Lower lobe of right lung (tissue), 2 donors: ENCODE results near the gene RPN2. TPM values are rescaled to one million over a fixed set of nuclear protein-coding genes. Genes with fewer than 3 reads are reported as not detected.

Experiments
- ATAC-seq, 2 donors: fragments of 200-7000 bp; cut with Tn5 transposase; one replicate each; pipeline ENCODE4 v1.9.1; 2020 to 2022; ENCODE audit warnings: mild to moderate bottlenecking in 2 of 2, moderate library complexity in 2 of 2
- DNase-seq: peaks from one replicate; pipeline ENCODE4 v3.0.0-alpha.2; 2020
- H3K27ac ChIP-seq: fragments of 200-600 bp; one replicate; pipeline ENCODE4 v1.8.0; 2022
- H3K27me3 ChIP-seq: fragments of 200-600 bp; one replicate; pipeline ENCODE4 v1.8.0; 2022; ENCODE audit warnings: low read depth
- H3K36me3 ChIP-seq: fragments of 200-600 bp; one replicate; pipeline ENCODE4 v1.8.0; 2022; ENCODE audit warnings: mild to moderate bottlenecking
- H3K4me1 ChIP-seq: fragments of 200-600 bp; one replicate; pipeline ENCODE4 v1.8.0; 2022
- H3K4me3 ChIP-seq: fragments of 200-600 bp; one replicate; pipeline ENCODE4 v1.8.0; 2022; ENCODE audit warnings: mild to moderate bottlenecking
- H3K9me3 ChIP-seq: fragments of 200-600 bp; one replicate; pipeline ENCODE4 v1.8.0; 2022
- intact Hi-C: fragments of 100-400 bp; cut with DNase I; formaldehyde crosslinking; loops from one replicate; pipeline ENCODE4 v1.11.0; 2022
- total RNA-seq: library from RNA; stranded (reverse); fragmentation: NEBNext Ultra II Directional; extraction: Animal tissue kit (Norgen Biotek cat#: 25700); gene quantifications from one replicate; pipeline ENCODE4 v1.2.1, GENCODE V29; 2021
- TF ChIP-seq, protein P1 (sequence below): fragments of 200-600 bp; IDR thresholded peaks from one replicate; pipeline ENCODE4 v1.8.0; 2022; ENCODE audit warnings: antibody characterized with exemption, mild to moderate bottlenecking
- donor health status: DM: no; HTN: yes; CAD: no; lungs with severe emphysema.

Gene RPN2
- total RNA-seq, 1 donor from 2014 or later: 160 TPM

DNA sequence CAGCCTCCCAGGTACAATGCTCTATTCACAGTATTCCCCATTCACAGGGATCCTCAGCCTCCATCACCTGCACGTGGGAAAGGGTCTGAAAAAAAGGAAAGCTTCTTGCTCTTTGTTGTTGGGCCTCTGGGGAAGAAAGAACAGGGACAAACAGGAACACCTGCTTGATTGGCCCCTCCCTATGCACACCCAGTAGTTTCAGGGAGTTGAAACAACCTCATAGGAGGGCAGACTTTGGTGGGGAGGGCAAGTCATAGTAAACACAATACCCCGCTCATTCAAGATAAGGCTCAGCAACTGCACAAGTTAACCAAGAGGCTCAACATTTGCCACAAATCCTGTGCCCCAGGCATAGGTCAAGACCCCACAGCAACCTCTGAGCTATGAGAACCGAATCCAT, 80.7 kb downstream of the RPN2 start:
- H3K36me3 ChIP-seq: no peaks in the 10 kb centered on the region
- H3K9me3 ChIP-seq: no peaks in the 10 kb centered on the region
- intact Hi-C loops: loop anchor here (10.0 kb wide), 1 partner anchor 125 kb away; no protein-coding TSS in a partner anchor
- no peak overlapping the region for H3K27ac ChIP-seq
- peaks cover 6% of the 10 kb centered on the region for H3K27me3 ChIP-seq
- TF ChIP-seq, protein P1, sequence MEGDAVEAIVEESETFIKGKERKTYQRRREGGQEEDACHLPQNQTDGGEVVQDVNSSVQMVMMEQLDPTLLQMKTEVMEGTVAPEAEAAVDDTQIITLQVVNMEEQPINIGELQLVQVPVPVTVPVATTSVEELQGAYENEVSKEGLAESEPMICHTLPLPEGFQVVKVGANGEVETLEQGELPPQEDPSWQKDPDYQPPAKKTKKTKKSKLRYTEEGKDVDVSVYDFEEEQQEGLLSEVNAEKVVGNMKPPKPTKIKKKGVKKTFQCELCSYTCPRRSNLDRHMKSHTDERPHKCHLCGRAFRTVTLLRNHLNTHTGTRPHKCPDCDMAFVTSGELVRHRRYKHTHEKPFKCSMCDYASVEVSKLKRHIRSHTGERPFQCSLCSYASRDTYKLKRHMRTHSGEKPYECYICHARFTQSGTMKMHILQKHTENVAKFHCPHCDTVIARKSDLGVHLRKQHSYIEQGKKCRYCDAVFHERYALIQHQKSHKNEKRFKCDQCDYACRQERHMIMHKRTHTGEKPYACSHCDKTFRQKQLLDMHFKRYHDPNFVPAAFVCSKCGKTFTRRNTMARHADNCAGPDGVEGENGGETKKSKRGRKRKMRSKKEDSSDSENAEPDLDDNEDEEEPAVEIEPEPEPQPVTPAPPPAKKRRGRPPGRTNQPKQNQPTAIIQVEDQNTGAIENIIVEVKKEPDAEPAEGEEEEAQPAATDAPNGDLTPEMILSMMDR: no peak
- ATAC-seq (no peak), DNase-seq (no peak)
- no peak overlapping the region for H3K4me3 ChIP-seq
- no peaks in the 10 kb centered on the region for H3K4me1 ChIP-seq

DNA sequence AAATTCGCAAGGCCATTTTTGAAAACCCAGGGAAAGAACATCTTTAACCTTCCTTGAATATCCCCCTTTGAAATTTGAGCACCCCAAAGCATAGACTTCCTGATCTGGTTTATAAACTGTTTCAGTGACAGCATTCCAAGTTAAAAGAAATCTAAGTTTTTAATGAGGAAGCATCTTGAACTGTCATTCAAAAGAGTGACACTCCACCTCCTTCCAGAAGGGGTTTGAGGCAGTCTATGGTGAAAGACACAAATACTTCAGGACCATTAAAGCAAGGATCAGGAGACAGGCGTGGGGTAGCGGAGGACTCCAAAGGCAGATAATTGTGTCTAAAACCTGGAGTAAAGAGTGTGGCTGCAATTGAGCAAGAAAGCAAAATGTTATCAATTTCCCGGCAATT, 81.8 kb downstream of the RPN2 start:
- TF ChIP-seq, protein P1: no peak
- H3K4me3 ChIP-seq: no peak overlapping the region
- no peak overlapping the region for H3K27ac ChIP-seq
- DNase-seq (no peak), ATAC-seq (no peak)
- H3K9me3 ChIP-seq: no peaks in the 10 kb centered on the region
- no peaks in the 10 kb centered on the region for H3K4me1 ChIP-seq
- peaks cover 6% of the 10 kb centered on the region for H3K27me3 ChIP-seq
- intact Hi-C loops: loop anchor here (10.0 kb wide), 1 partner anchor 124 kb away; no protein-coding TSS in a partner anchor
- no peaks in the 10 kb centered on the region for H3K36me3 ChIP-seq

DNA sequence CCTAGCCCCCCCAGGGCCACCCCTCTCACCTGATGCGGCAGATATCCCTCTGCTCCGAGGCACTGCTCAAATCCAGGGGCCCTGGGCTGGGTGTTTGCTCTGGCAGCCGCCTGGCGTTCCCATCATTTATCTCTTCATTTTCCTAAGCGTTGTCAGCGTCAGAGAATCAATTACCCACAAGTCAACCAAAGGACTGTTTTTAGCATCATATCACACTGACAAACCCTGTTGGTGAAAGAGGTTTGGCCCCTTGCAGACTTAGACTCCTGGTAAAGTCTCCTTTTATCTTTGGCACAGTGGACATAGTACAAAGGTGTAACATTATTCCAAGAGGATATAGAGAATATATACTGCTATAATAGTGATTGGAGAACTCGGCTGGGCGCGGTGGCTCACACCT, 82.6 kb downstream of the RPN2 start, which contains the start of gene GHRH:
Gene GHRH (minus strand): TSS at position 101 of the 400 bp plus-strand sequence. CDS start 4,925 bp downstream, outside the sequence.
- Histone ChIP-seq H3K36me3 (no peaks in the 10 kb centered on the region), H3K4me3 (no peak within 1 kb of the TSS), H3K4me1 (no peaks in the 10 kb centered on the region), H3K27ac (no peak within 1 kb of the TSS), H3K27me3 (peaks cover 6% of the 10 kb centered on the region), H3K9me3 (no peaks in the 10 kb centered on the region)
- TF ChIP-seq, protein P1: no peak
- DNase-seq (no peak), ATAC-seq (no peak)
- intact Hi-C loops: loop anchor here (10.0 kb wide), 1 partner anchor 123 kb away; no protein-coding TSS in a partner anchor

DNA sequence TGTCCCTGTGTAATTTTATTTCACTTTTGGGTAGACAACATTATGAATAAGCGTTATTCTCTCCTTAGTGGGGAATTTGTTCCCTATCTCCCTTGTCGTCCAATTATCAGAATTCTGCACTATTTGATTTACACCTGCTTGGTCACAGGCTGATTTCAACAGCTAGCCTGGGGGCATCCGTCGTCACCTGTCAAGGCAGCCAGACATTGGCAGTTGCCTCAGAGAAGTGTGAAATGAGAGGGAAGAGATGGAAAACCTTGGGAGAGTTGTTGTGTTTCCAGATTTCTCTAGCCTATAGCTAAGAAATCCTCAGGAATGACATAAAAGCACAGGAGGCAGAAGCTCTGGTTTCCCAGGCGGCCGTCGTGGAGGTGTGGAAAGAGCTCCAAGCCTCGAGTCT, 83.4 kb downstream of the RPN2 start:
- H3K27ac ChIP-seq: no peak overlapping the region
- no peaks in the 10 kb centered on the region for H3K9me3 ChIP-seq
- no peak for ATAC-seq
- H3K4me1 ChIP-seq: no peaks in the 10 kb centered on the region
- no peak for DNase-seq
- intact Hi-C loops: loop anchor here (10.0 kb wide), 1 partner anchor 122 kb away; no protein-coding TSS in a partner anchor
- TF ChIP-seq, protein P1: no peak
- peaks cover 6% of the 10 kb centered on the region for H3K27me3 ChIP-seq
- no peaks in the 10 kb centered on the region for H3K36me3 ChIP-seq
- H3K4me3 ChIP-seq: no peak overlapping the region

DNA sequence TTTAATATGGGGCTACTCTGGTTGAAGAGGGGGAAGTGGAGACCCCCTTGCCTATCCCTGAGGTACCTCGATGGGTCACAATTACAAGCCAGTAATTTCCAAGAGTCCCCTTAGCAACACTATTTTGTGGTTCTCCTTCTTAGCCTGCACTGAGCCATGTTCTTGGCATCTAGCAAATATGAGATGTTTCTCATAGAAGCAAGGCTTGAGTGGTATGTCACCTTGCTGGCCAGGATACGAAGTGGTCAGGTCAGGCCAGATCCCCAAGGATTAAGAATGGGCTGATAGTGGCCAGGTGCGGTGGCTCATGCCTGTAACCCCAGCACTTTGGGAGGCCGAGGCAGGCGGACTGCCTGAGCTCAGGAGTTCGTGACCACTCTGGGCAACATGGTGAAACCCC, 84.6 kb downstream of the RPN2 start:
- DNase-seq (no peak), ATAC-seq (no peak)
- Histone ChIP-seq H3K4me3 (no peak overlapping the region), H3K27me3 (peaks cover 6% of the 10 kb centered on the region), H3K4me1 (no peaks in the 10 kb centered on the region), H3K27ac (no peak overlapping the region), H3K36me3 (no peaks in the 10 kb centered on the region), H3K9me3 (no peaks in the 10 kb centered on the region)
- intact Hi-C loops: loop anchor here (10.0 kb wide), 1 partner anchor 121 kb away; no protein-coding TSS in a partner anchor
- TF ChIP-seq, protein P1: no peak
